Lower leg skin (tissue), 3 donors: ENCODE results near the gene CLIC3.

ENCODE experiments used
- POLR2A ChIP-seq, 2 donors: fragments of 450-650 bp; IDR thresholded peaks; one replicate each; pipeline ENCODE4 v1.6.1; 2016 to 2017; ENCODE audit warnings: antibody characterized with exemption in 2 of 2, mild to moderate bottlenecking in 1 of 2, moderate library complexity in 1 of 2
- TF ChIP-seq, protein P1 (sequence below), 3 donors: fragments of 450-650 bp; IDR thresholded peaks; one replicate each; pipeline ENCODE4 v1.5.1; 2016; ENCODE audit warnings: antibody characterized with exemption in 3 of 3, mild to moderate bottlenecking in 3 of 3, moderate library complexity in 2 of 3

DNA sequence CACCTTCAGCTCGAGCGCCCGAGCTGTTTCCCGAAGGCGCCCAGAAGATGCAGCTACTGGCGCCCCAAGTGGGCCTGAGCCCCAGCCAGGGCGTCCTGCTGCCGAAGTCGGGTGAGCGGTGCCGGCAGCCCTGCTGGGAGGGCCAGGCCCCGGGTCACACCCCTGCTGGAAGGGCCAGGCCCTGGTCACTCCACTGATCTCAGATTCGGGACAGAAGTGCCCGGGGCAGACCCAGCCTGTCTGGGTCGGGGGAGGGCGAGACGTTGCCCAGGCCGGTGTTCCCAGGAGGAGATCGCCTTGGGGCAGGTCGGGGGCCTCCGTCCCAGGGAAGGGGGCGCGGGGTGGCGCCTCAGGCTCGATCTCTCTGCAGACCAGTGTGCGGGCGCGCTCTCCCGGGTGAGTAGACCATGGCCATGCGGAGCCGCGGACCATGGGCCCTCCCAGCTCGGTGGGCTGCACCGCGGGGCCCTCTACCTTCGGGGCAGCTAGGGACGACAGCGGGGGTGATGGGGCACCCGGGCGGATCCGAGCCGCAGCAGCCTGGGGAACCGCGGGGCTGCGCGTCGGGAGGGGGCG is 11.3 kb downstream of the CLIC3 start:
- TF ChIP-seq, protein P1, sequence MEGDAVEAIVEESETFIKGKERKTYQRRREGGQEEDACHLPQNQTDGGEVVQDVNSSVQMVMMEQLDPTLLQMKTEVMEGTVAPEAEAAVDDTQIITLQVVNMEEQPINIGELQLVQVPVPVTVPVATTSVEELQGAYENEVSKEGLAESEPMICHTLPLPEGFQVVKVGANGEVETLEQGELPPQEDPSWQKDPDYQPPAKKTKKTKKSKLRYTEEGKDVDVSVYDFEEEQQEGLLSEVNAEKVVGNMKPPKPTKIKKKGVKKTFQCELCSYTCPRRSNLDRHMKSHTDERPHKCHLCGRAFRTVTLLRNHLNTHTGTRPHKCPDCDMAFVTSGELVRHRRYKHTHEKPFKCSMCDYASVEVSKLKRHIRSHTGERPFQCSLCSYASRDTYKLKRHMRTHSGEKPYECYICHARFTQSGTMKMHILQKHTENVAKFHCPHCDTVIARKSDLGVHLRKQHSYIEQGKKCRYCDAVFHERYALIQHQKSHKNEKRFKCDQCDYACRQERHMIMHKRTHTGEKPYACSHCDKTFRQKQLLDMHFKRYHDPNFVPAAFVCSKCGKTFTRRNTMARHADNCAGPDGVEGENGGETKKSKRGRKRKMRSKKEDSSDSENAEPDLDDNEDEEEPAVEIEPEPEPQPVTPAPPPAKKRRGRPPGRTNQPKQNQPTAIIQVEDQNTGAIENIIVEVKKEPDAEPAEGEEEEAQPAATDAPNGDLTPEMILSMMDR (IDR thresholded peaks at IDR 0.05) = no peak
- TF ChIP-seq POLR2A (IDR thresholded peaks at IDR 0.05) = no peak
